MM.1S (cell line): Measurements from ENCODE around the gene PTPRJ.

ENCODE experiments used
- DNase-seq: peaks from one replicate; pipeline ENCODE4 v3.0.0-alpha.2; 2015
- H2AFZ ChIP-seq: fragments of 300-600 bp; sonication (generic); 2 replicates; pipeline ENCODE4 v1.6.0; 2016; ENCODE audit warnings: antibody characterized with exemption, low read length
- H3F3A ChIP-seq: fragments of 300-600 bp; sonication (generic); 2 replicates; pipeline ENCODE4 v1.6.1; 2016; ENCODE audit warnings: mild to moderate bottlenecking, antibody characterized with exemption, low read length, moderate library complexity, mixed read lengths; ENCODE audit not compliant: insufficient read depth
- H3K27ac ChIP-seq: fragments of 300-600 bp; sonication (generic); 2 replicates; pipeline ENCODE4 v1.5.1; 2016; ENCODE audit warnings: mild to moderate bottlenecking, low read length
- H3K27me3 ChIP-seq: fragments of 300-600 bp; sonication (generic); replicated peaks from 2 replicates; pipeline ENCODE4 v1.6.0; 2016; ENCODE audit warnings: low read length; ENCODE audit not compliant: insufficient read depth
- H3K36me3 ChIP-seq: fragments of 300-600 bp; sonication (generic); replicated peaks from 2 replicates; pipeline ENCODE4 v1.6.1; 2016; ENCODE audit warnings: mild to moderate bottlenecking, low read length, mixed read lengths; ENCODE audit not compliant: insufficient read depth
- H3K4me1 ChIP-seq: fragments of 300-600 bp; sonication (generic); 2 replicates; pipeline ENCODE4 v1.6.1; 2016; ENCODE audit warnings: low read length, mixed read lengths
- H3K4me2 ChIP-seq: fragments of 300-600 bp; sonication (generic); 2 replicates; pipeline ENCODE4 v1.6.0; 2016; ENCODE audit warnings: low read depth, low read length
- H3K4me3 ChIP-seq: fragments of 300-600 bp; sonication (generic); 2 replicates; pipeline ENCODE4 v1.5.1; 2016; ENCODE audit warnings: low read length, mixed read lengths
- H3K79me2 ChIP-seq: fragments of 300-600 bp; sonication (generic); 2 replicates; pipeline ENCODE4 v1.6.1; 2016; ENCODE audit warnings: mixed run types, low read length, mixed read lengths
- H3K9ac ChIP-seq: fragments of 300-600 bp; sonication (generic); 2 replicates; pipeline ENCODE4 v1.6.1; 2016; ENCODE audit warnings: low read length, mixed read lengths
- H3K9me2 ChIP-seq: fragments of 300-600 bp; sonication (generic); replicated peaks from 2 replicates; pipeline ENCODE4 v1.6.1; 2016; ENCODE audit warnings: mild to moderate bottlenecking, low read length, mixed read lengths; ENCODE audit not compliant: insufficient read depth
- H3K9me3 ChIP-seq: fragments of 300-600 bp; sonication (generic); replicated peaks from 2 replicates; pipeline ENCODE4 v1.6.1; 2016; ENCODE audit warnings: mild to moderate bottlenecking, low read length, mixed read lengths; ENCODE audit not compliant: insufficient read depth
- H4K20me1 ChIP-seq: fragments of 300-600 bp; sonication (generic); 2 replicates; pipeline ENCODE4 v1.6.1; 2016; ENCODE audit warnings: mild to moderate bottlenecking, low read length, moderate library complexity, mixed read lengths; ENCODE audit not compliant: insufficient read depth
- CTCF ChIP-seq: fragments of 300-600 bp; sonication (generic); IDR thresholded peaks from 2 replicates; pipeline ENCODE4 v1.5.1; 2016; ENCODE audit warnings: antibody characterized with exemption, low read length, mixed read lengths
- EZH2 ChIP-seq: fragments of 300-600 bp; sonication (generic); optimal IDR thresholded peaks from 2 replicates; pipeline ENCODE3; 2017; ENCODE audit warnings: low read depth, mild to moderate bottlenecking, antibody characterized with exemption, low read length, mixed read lengths
- EZH2phosphoT487 ChIP-seq: fragments of 300-600 bp; sonication (generic); IDR thresholded peaks from 2 replicates; pipeline ENCODE4 v1.6.1; 2018; ENCODE audit warnings: antibody characterized with exemption, low read length

Gene PTPRJ

GRCh38 chr11:48099916-48100446 is 119.6 kb downstream of the PTPRJ start:
- Histone ChIP-seq H3K9me2 (no peaks in the 10 kb centered on the region), H2AFZ (no peak overlapping the region), H3K27me3 (no peaks in the 10 kb centered on the region), H3K79me2 (no peaks in the 10 kb centered on the region), H3K9ac (no peak overlapping the region), H3F3A (no peaks in the 10 kb centered on the region), H3K36me3 (no peaks in the 10 kb centered on the region), H3K9me3 (no peaks in the 10 kb centered on the region), H3K27ac (no peak overlapping the region), H4K20me1 (no peaks in the 10 kb centered on the region), H3K4me2 (no peak overlapping the region), H3K4me1 (no peaks in the 10 kb centered on the region), H3K4me3 (no peak overlapping the region)
- no peak for DNase-seq
- TF ChIP-seq EZH2 (no peak), CTCF (no peak), EZH2phosphoT487 (no peak)

- H3K4me3 ChIP-seq, result no peak overlapping the region
- H3K27ac ChIP-seq, result no peak overlapping the region
- no peaks in the 10 kb centered on the region for H3K27me3 ChIP-seq
- no peaks in the 10 kb centered on the region for H3K9me2 ChIP-seq
- peaks cover 4% of the 10 kb centered on the region for H3F3A ChIP-seq
- TF ChIP-seq EZH2 (no peak), CTCF (no peak), EZH2phosphoT487 (no peak)
- no peak overlapping the region for H3K4me2 ChIP-seq
- DNase-seq, result no peak
- H3K9ac ChIP-seq, result no peak overlapping the region
- no peaks in the 10 kb centered on the region for H3K36me3 ChIP-seq
- H3K4me1 ChIP-seq, result peaks cover 8% of the 10 kb centered on the region
- no peaks in the 10 kb centered on the region for H3K79me2 ChIP-seq
- H4K20me1 ChIP-seq, result no peaks in the 10 kb centered on the region
- H3K9me3 ChIP-seq, result no peaks in the 10 kb centered on the region
- H2AFZ ChIP-seq, result no peak overlapping the region
These were observed 120.8 kb downstream of the PTPRJ start for GRCh38 chr11:48101044-48101733.

GRCh38 chr11:48101958-48102357 is 121.6 kb downstream of the PTPRJ start:
- no peak for TF ChIP-seq EZH2
- no peak for TF ChIP-seq CTCF
- no peak for TF ChIP-seq EZH2phosphoT487
- H3K9me3 ChIP-seq, result no peaks in the 10 kb centered on the region
- no peak overlapping the region for H3K4me2 ChIP-seq
- H4K20me1 ChIP-seq, result no peaks in the 10 kb centered on the region
- peaks cover 11% of the 10 kb centered on the region for H3F3A ChIP-seq
- H2AFZ ChIP-seq, result no peak overlapping the region
- no peaks in the 10 kb centered on the region for H3K79me2 ChIP-seq
- H3K4me1 ChIP-seq, result peaks cover 13% of the 10 kb centered on the region
- no peak overlapping the region for H3K4me3 ChIP-seq
- H3K9me2 ChIP-seq, result no peaks in the 10 kb centered on the region
- no peak overlapping the region for H3K27ac ChIP-seq
- no peaks in the 10 kb centered on the region for H3K36me3 ChIP-seq
- no peaks in the 10 kb centered on the region for H3K27me3 ChIP-seq
- H3K9ac ChIP-seq, result no peak overlapping the region
- no peak for DNase-seq
